Measurements from ENCODE around the gene WSB1.

Gene WSB1

DNA sequence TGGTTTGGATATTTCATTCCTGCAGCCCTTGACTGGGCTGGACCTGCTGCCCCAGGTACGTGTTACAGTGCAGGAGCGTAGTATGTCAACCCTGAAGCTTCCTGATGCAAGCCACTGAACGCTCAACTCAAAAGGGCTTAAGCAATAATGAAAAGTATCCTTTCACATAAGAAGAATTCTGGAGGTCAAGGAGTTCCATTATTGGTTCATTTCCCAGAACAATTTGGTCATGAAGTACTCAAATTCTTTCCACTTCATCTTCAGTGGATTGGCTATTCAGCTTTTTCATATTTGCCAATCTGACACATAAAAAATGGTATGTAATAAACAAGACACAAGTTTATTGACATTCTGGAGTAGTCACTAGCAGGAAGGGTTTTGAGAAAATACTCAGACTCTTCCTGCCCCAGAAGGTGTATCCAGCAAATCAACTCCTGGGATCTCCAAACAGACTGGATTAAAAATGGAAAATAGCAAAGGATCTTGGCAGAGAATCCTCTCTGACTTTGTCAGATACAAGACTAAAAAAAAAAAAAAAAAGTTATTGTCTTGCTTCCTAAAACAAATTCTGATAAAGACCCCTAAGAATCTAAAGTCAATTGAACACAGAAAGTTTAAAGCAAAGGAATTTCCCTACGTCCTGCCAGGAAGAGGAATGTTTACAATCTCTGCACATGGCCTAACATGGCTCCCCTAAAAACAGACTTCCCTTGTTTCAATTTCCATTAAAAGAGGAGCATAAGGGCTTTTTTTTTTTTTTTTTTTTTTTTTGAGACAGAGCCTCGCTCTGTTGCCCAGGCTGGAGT, 37.5 kb upstream of the WSB1 start:
- H2AFZ ChIP-seq (ENCODE audit: low read depth, low read length) = no peak overlapping the region
- H3K4me3 ChIP-seq (ENCODE audit: low read depth in 1 of 2, low read length in 2 of 2) = no peak overlapping the region
- H3K4me1 ChIP-seq (ENCODE audit: insufficient read depth, low read length) = no peaks in the 10 kb centered on the region
- no peaks in the 10 kb centered on the region for H3K27me3 ChIP-seq (ENCODE audit: insufficient read depth, low read length, poor library complexity)
- TF ChIP-seq, protein P1, sequence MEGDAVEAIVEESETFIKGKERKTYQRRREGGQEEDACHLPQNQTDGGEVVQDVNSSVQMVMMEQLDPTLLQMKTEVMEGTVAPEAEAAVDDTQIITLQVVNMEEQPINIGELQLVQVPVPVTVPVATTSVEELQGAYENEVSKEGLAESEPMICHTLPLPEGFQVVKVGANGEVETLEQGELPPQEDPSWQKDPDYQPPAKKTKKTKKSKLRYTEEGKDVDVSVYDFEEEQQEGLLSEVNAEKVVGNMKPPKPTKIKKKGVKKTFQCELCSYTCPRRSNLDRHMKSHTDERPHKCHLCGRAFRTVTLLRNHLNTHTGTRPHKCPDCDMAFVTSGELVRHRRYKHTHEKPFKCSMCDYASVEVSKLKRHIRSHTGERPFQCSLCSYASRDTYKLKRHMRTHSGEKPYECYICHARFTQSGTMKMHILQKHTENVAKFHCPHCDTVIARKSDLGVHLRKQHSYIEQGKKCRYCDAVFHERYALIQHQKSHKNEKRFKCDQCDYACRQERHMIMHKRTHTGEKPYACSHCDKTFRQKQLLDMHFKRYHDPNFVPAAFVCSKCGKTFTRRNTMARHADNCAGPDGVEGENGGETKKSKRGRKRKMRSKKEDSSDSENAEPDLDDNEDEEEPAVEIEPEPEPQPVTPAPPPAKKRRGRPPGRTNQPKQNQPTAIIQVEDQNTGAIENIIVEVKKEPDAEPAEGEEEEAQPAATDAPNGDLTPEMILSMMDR (IDR thresholded peaks at IDR 0.05; ENCODE audit: borderline replicate concordance, extremely low read depth, low read length, poor library complexity, severe bottlenecking) = no peak
- TF ChIP-seq EZH2 (IDR thresholded peaks at IDR 0.05; ENCODE audit: borderline replicate concordance, low read depth, low read length, severe bottlenecking) = no peak
- DNase-seq = no peak
- no peak overlapping the region for H3K4me2 ChIP-seq (ENCODE audit: insufficient read depth, low read length)
- H3K79me2 ChIP-seq (ENCODE audit: insufficient read depth, low read length) = no peaks in the 10 kb centered on the region
- no peak overlapping the region for H3K9ac ChIP-seq (ENCODE audit: low read depth, low read length)
- no peaks in the 10 kb centered on the region for H3K9me3 ChIP-seq (ENCODE audit: insufficient read depth, low read length, severe bottlenecking)
- no peak overlapping the region for H3K27ac ChIP-seq (ENCODE audit: low read length)
- H4K20me1 ChIP-seq (ENCODE audit: insufficient read depth, low read length) = no peaks in the 10 kb centered on the region
- H3K36me3 ChIP-seq (ENCODE audit: insufficient read depth, low read length) = no peaks in the 10 kb centered on the region
- ATAC-seq (ENCODE audit: insufficient read depth, low read depth) = no peak

DNA sequence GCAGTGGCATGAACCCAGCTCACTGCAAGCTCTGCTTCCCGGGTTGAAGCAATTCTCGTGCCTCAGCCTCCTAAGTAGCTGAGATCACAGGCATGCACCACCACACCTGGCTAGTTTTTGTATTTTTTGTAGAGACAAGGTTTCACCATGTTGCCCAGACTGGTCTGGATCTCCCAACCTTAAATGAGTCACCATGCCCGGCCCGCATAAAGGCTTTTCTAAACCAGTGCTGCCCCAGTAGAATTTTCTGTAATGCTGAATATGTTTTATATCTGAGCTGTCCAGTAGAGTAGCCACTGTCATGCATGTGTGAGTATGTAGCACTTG, 36.9 kb upstream of the WSB1 start:
- no peaks in the 10 kb centered on the region for H3K4me1 ChIP-seq (ENCODE audit: insufficient read depth, low read length)
- DNase-seq (no peak), ATAC-seq (ENCODE audit: insufficient read depth, low read depth) (no peak)
- H3K27me3 ChIP-seq (ENCODE audit: insufficient read depth, low read length, poor library complexity) = no peaks in the 10 kb centered on the region
- H3K4me2 ChIP-seq (ENCODE audit: insufficient read depth, low read length) = no peak overlapping the region
- H3K27ac ChIP-seq (ENCODE audit: low read length) = no peak overlapping the region
- no peaks in the 10 kb centered on the region for H4K20me1 ChIP-seq (ENCODE audit: insufficient read depth, low read length)
- no peak overlapping the region for H3K9ac ChIP-seq (ENCODE audit: low read depth, low read length)
- no peak overlapping the region for H3K4me3 ChIP-seq (ENCODE audit: low read depth in 1 of 2, low read length in 2 of 2)
- TF ChIP-seq EZH2 (IDR thresholded peaks at IDR 0.05; ENCODE audit: borderline replicate concordance, low read depth, low read length, severe bottlenecking) = no peak
- TF ChIP-seq, protein P1 (IDR thresholded peaks at IDR 0.05; ENCODE audit: borderline replicate concordance, extremely low read depth, low read length, poor library complexity, severe bottlenecking) = no peak
- no peaks in the 10 kb centered on the region for H3K79me2 ChIP-seq (ENCODE audit: insufficient read depth, low read length)
- H3K9me3 ChIP-seq (ENCODE audit: insufficient read depth, low read length, severe bottlenecking) = no peaks in the 10 kb centered on the region
- H3K36me3 ChIP-seq (ENCODE audit: insufficient read depth, low read length) = no peaks in the 10 kb centered on the region
- H2AFZ ChIP-seq (ENCODE audit: low read depth, low read length) = no peak overlapping the region

DNA sequence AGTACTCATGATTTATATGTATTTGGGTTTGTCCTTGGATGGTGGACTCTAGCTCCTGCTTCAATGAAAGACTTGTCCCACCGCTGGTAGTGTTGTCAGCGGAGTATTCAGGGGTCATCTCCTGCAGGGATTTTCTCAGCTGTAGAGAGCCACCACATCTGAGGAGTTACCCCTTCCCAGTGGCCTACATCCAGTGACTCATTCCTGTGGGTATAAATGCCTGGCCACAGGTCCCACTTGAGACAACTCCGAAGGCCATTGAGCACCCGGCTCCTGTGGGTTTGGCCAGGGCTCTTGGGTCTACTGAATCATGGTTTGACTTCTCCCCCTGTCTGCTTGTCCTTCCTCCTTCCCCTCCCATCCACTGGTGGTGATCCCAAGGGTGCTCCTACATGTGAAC, 34.6 kb upstream of the WSB1 start:
- Histone ChIP-seq H4K20me1 (ENCODE audit: insufficient read depth, low read length) (no peaks in the 10 kb centered on the region), H3K27ac (ENCODE audit: low read length) (no peak overlapping the region), H3K27me3 (ENCODE audit: insufficient read depth, low read length, poor library complexity) (no peaks in the 10 kb centered on the region), H3K4me1 (ENCODE audit: insufficient read depth, low read length) (no peaks in the 10 kb centered on the region), H3K9ac (ENCODE audit: low read depth, low read length) (no peak overlapping the region), H3K79me2 (ENCODE audit: insufficient read depth, low read length) (no peaks in the 10 kb centered on the region), H3K4me2 (ENCODE audit: insufficient read depth, low read length) (no peak overlapping the region), H3K9me3 (ENCODE audit: insufficient read depth, low read length, severe bottlenecking) (no peaks in the 10 kb centered on the region), H2AFZ (ENCODE audit: low read depth, low read length) (no peak overlapping the region), H3K36me3 (ENCODE audit: insufficient read depth, low read length) (no peaks in the 10 kb centered on the region), H3K4me3 (ENCODE audit: low read depth in 1 of 2, low read length in 2 of 2) (no peak overlapping the region)
- DNase-seq (no peak), ATAC-seq (ENCODE audit: insufficient read depth, low read depth) (no peak)
- no peak for TF ChIP-seq EZH2 (IDR thresholded peaks at IDR 0.05; ENCODE audit: borderline replicate concordance, low read depth, low read length, severe bottlenecking)
- TF ChIP-seq, protein P1 (IDR thresholded peaks at IDR 0.05; ENCODE audit: borderline replicate concordance, extremely low read depth, low read length, poor library complexity, severe bottlenecking) = no peak

Measured in DND-41 (cell line).